OCI-LY7 (cell line): ENCODE data around the gene SFRP5. TPM values are rescaled to one million over a fixed set of nuclear protein-coding genes. Genes with fewer than 3 reads are reported as not detected.

ENCODE experiments used
- Bru-seq: library from RNA; stranded (reverse); fragments of 400-500 nt; gene quantifications from one replicate; lab custom pipeline; 2021; lab: Mats Ljungman, UMichigan
- BruChase-seq, 2 experiments: library from RNA; stranded (reverse); fragments of 400-500 nt; gene quantifications; one replicate each; lab custom pipeline; 2021; lab: Mats Ljungman, UMichigan
- BruUV-seq: library from RNA; stranded (reverse); fragments of 400-500 nt; replicated peaks from 2 replicates; lab custom pipeline; 2021; lab: Mats Ljungman, UMichigan
- CTCF ChIA-PET: fragments of 300-600 bp; sonication (Branson Sonifier 250); formaldehyde crosslinking; loops from one replicate; lab custom pipeline; 2022; ENCODE audit warnings: antibody characterized with exemption; ENCODE audit not compliant: unreplicated experiment; lab: Charles Lee
- POLR2A ChIA-PET: fragments of 300-600 bp; sonication (Branson Sonifier 250); formaldehyde crosslinking; loops from one replicate; lab custom pipeline; 2022; ENCODE audit warnings: antibody characterized with exemption; lab: Charles Lee
- DNase-seq: peaks from one replicate; pipeline ENCODE4 v3.0.0-alpha.2; 2015; ENCODE audit warnings: low spot score
- H2AFZ ChIP-seq: fragments of 200-600 bp; sonication (generic), shearing (Covaris generic); 2 replicates; pipeline ENCODE4 v1.6.1; 2014; ENCODE audit warnings: mild to moderate bottlenecking, antibody characterized with exemption, low read length, moderate library complexity
- H3K27ac ChIP-seq: fragments of 200-600 bp; sonication (generic); 2 replicates; pipeline ENCODE4 v1.5.1; 2014; ENCODE audit warnings: mixed run types, low read depth, mild to moderate bottlenecking, moderate library complexity, low read length, inconsistent platforms; ENCODE audit not compliant: poor library complexity, severe bottlenecking
- H3K36me3 ChIP-seq: fragments of 200-600 bp; sonication (generic); 2 replicates; pipeline ENCODE4 v1.6.1; 2014; ENCODE audit warnings: mild to moderate bottlenecking, antibody characterized with exemption, low read length, moderate library complexity, mixed read lengths; ENCODE audit not compliant: insufficient read depth
- H3K4me1 ChIP-seq: fragments of 200-600 bp; sonication (generic); 2 replicates; pipeline ENCODE4 v1.5.1; 2014; ENCODE audit warnings: mild to moderate bottlenecking, low read length; ENCODE audit not compliant: insufficient read depth, poor library complexity, severe bottlenecking
- H3K4me2 ChIP-seq: fragments of 200-600 bp; sonication (generic); 2 replicates; pipeline ENCODE4 v1.6.1; 2014; ENCODE audit warnings: mild to moderate bottlenecking, low read length
- H3K4me3 ChIP-seq: fragments of 200-600 bp; sonication (generic); 2 replicates; pipeline ENCODE4 v1.5.1; 2014; ENCODE audit warnings: mild to moderate bottlenecking, low read depth, low read length; ENCODE audit not compliant: poor library complexity, severe bottlenecking
- H3K79me2 ChIP-seq: fragments of 200-600 bp; sonication (generic); 2 replicates; pipeline ENCODE4 v1.6.1; 2016; ENCODE audit warnings: low read depth, mild to moderate bottlenecking, low read length, moderate library complexity, mixed read lengths; ENCODE audit not compliant: insufficient read depth
- H3K9me2 ChIP-seq: fragments of 200-600 bp; sonication (generic); 2 replicates; pipeline ENCODE4 v1.6.1; 2016; ENCODE audit warnings: mild to moderate bottlenecking, low read length, mixed read lengths; ENCODE audit not compliant: insufficient read depth
- H3K9me3 ChIP-seq: fragments of 200-600 bp; sonication (generic); 2 replicates; pipeline ENCODE4 v1.6.1; 2014; ENCODE audit warnings: mild to moderate bottlenecking, mixed run types, low read length, mixed read lengths
- H4K20me1 ChIP-seq: fragments of 200-600 bp; sonication (generic); 2 replicates; pipeline ENCODE4 v1.6.1; 2014; ENCODE audit warnings: mild to moderate bottlenecking, antibody characterized with exemption, low read length, moderate library complexity, mixed read lengths; ENCODE audit not compliant: insufficient read depth
- CTCF ChIP-seq: fragments of 200-600 bp; sonication (generic); conservative IDR thresholded peaks from 2 replicates; pipeline ENCODE4 v1.5.1; 2014; ENCODE audit warnings: mild to moderate bottlenecking, antibody characterized with exemption, low read length, moderate library complexity, mixed read lengths
- EZH2phosphoT487 ChIP-seq: fragments of 200-600 bp; sonication (generic); IDR thresholded peaks from 2 replicates; pipeline ENCODE4 v1.6.1; 2018; ENCODE audit warnings: low read depth, borderline replicate concordance, mild to moderate bottlenecking, mixed run types, antibody characterized with exemption, low read length, moderate library complexity, mixed read lengths
- intact Hi-C: fragments of 100-400 bp; cut with micrococcal nuclease; formaldehyde crosslinking; loops from one replicate; pipeline ENCODE4 v1.10.0; 2022; ENCODE audit not compliant: unreplicated experiment
- long read RNA-seq: library from polyadenylated mRNA; stranded (forward); transcript quantifications from one replicate; pipeline ENCODE4 v2.0.0, GENCODE V29; 2022
- total RNA-seq, 2 experiments: library from RNA; depleted of rRNA in 1 of 2; stranded (reverse); fragments of >200 nt in 1 of 2; shearing (Covaris generic) in 1 of 2; gene quantifications; 2 replicates each; pipeline ENCODE4 v1.2.3, GENCODE V29; 2014 to 2022

Gene SFRP5
- total RNA-seq (2014; rRNA removed; shearing (Covaris generic)), result not detected in 2 replicates
- total RNA-seq (2022), result not detected in 2 replicates
- not detected for Bru-seq, nascent RNA
- BruChase-seq, experiment 1, labeled RNA remaining after a 6-hour chase, result not detected
- not detected for BruChase-seq, experiment 2, labeled RNA remaining after a 2-hour chase
- long read RNA-seq, result 0 reads

GRCh38 chr10:97771913-97772823, at the start of gene SFRP5:
TSS of gene SFRP5 (minus strand) at chr10:97771999. CDS start at chr10:97771833, 166 bp downstream.
- H3K9me3 ChIP-seq, result no peaks in the 10 kb centered on the region

GRCh38 chr10:97820096-97820704, 48.4 kb upstream of the SFRP5 start:
- H3K9me2 ChIP-seq, result no peaks in the 10 kb centered on the region
- no peaks in the 10 kb centered on the region for H3K79me2 ChIP-seq
- ChIA-PET CTCF (no interaction called here), POLR2A (no interaction called here)
- no peaks in the 10 kb centered on the region for H3K36me3 ChIP-seq
- H3K4me1 ChIP-seq, result no peaks in the 10 kb centered on the region
- DNase-seq, result no peak
- no peaks in the 10 kb centered on the region for H3K9me3 ChIP-seq
- BruUV-seq, result no TSS peak
- intact Hi-C loops, result no loop called here
- no peak overlapping the region for H3K4me2 ChIP-seq
- no peak overlapping the region for H3K4me3 ChIP-seq
- no peak for TF ChIP-seq EZH2phosphoT487
- TF ChIP-seq CTCF, result no peak
- no peaks in the 10 kb centered on the region for H4K20me1 ChIP-seq
- no peak overlapping the region for H3K27ac ChIP-seq
- H2AFZ ChIP-seq, result no peak overlapping the region

More at GRCh38 chr10:97771913-97772823, at the start of gene SFRP5:
- Histone ChIP-seq H3K4me2 (no peak within 1 kb of the TSS), H2AFZ (no peak within 1 kb of the TSS), H3K36me3 (no peaks in the 10 kb centered on the region), H3K9me2 (no peaks in the 10 kb centered on the region), H3K27ac (no peak within 1 kb of the TSS), H3K4me1 (no peaks in the 10 kb centered on the region), H3K79me2 (no peaks in the 10 kb centered on the region), H3K4me3 (no peak within 1 kb of the TSS), H4K20me1 (no peaks in the 10 kb centered on the region)
- ChIA-PET POLR2A (interaction anchor here (0.6 kb wide), 2 partner anchors 20 to 719 kb away, joined by 3 to 4 read pairs; no protein-coding TSS in a partner anchor), CTCF (no interaction called here)
- intact Hi-C loops, result no loop called here
- TF ChIP-seq EZH2phosphoT487, result no peak
- no peak for TF ChIP-seq CTCF
- no TSS peak for BruUV-seq
- DNase-seq, result no peak
